T-helper 9 cell (primary cell): ENCODE measurements around the gene NACC2.

Experiments
- DNase-seq: peaks from one replicate; pipeline ENCODE4 v3.0.0-alpha.2; 2020

The NACC2 gene

GRCh38 chr9:136092741-136093140 lies 2.3 kb downstream of the NACC2 start:
- DNase-seq = no peak

GRCh38 chr9:136092353-136092650 lies 2.8 kb downstream of the NACC2 start:
- DNase-seq = no peak

DNA sequence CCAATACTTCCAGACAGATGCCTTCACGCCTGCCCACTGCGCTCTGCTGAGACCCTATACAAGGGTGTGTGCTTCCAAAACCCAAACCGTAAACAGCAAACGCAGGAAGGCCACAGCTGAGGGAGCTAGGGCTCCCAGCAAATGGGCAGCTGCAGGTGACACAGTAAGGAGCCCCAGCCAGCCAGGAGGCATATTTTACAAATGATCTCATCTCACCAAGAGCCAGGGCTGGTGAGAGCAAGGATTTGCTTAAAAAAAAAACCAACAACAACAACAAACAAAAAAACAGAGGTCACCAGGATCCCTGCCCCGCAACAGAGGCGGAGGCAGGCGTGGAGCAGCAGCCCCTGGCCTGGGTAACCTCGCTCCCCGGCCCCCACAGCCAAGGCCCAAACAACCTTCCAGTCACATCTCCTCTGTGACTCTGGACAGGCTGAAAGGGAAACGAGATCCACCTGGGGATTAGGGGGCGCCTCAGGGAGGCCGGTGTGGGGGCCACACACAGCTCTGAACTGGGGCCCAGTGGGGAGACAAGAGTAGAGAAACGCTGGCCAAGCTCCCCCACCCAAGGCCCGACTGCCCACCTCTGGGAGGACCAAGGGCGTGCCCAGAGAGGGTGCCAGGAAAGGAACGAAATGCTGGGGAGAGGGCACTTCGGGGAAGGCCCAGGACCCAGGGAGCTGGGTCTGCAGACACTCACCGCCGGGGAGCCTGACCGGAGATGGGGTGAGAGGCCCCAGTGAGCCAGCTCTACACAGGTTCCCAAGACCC lies 3.3 kb downstream of the NACC2 start:
- no peak for DNase-seq

DNA sequence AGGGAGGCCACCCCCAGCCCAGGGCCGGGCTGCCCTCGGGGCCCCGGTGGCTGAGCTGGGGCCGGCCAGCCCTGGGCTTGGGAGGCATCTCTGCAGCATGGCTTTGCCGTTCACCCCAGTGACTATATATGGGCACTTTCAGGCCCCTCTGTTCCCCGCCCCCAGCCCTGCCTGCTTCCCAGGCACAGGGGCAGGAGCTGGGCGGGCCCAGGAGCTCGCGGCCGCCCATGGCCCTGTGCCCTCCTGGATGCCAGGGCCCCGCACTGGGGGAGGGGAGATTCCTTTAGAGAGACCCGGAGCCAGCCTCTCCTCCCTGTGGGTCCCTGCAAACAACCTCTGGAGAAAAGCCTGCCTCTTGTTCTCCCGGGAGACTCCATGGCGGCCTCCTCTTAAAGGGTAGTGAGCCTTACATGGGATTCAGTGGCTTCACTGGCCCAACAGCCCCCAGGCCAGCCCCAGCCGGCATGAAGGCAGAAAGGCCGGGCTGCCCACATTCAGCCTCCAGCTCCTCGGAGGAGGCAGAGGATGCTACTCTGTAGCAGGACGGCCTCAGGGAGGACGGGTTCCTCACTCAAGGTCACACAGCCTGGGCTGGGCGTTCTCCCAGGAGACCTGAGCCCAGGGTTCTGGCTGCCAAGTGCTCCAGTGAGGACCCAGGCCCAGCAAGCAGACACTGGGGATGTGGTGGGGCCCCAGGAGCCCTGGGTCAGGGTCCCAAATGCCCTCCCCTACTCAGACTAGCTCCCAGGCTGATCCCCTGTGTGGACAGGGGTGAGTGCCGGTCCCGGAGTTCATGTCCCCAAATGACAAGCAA lies 4.1 kb downstream of the NACC2 start:
- DNase-seq = no peak

GRCh38 chr9:136090056-136090735 lies 4.9 kb downstream of the NACC2 start:
- no peak for DNase-seq

DNA sequence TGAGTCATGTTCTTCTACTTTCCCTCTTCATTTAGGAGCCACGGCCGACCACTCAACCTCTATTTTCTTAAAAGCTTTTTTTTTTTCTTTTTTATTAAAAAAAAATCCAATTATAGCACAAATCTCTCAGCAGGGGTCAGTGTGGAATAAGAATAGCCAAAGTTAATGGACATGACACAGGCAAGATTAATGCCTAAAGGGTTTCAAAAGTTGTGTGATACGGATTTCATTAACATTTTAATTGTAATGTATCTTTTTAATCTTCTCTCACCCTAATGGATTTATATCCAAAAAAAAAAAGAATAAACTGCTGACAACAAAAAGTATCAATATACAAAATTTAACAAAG lies 5.4 kb downstream of the NACC2 start:
- DNase-seq = no peak

DNA sequence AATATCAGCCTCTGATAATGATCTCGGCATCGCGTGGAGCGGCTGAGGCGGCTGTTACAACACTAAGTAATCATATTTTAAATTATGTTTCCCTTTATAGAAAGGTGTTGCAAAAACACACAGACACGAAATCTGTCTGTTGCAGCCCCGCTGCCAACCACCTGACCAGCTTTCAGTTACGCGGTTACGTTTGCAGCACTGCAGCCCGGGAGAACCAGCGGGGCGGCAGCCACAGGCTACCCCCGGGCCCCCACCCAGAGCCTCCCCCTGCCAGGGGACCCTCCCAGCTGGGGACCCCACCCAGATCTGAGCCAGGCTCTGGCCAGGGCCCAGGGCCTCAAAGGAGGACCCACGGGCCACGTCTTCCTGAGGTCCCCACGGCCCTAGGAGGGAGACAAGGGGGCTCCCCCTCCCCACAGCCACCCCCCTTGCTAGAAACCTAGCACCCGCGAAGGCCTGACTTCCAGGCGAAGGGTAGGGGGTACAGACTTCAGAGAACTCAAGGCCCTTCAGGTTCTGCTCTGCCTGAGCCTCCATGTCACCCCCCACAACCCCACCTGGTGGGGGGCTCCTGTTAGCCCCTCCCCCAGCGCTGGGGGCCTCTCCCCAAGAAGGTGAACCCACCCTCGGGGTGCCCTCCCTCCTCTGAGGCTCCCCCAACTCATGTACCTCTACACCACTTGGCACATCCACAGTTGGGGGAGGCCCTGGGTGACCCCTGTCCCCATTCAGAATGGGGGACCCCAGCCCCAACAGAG lies 6.0 kb downstream of the NACC2 start:
- DNase-seq = no peak

GRCh38 chr9:136088481-136088938 lies 6.6 kb downstream of the NACC2 start:
- no peak for DNase-seq

GRCh38 chr9:136087741-136088480 lies 7.2 kb downstream of the NACC2 start:
- no peak for DNase-seq

DNA sequence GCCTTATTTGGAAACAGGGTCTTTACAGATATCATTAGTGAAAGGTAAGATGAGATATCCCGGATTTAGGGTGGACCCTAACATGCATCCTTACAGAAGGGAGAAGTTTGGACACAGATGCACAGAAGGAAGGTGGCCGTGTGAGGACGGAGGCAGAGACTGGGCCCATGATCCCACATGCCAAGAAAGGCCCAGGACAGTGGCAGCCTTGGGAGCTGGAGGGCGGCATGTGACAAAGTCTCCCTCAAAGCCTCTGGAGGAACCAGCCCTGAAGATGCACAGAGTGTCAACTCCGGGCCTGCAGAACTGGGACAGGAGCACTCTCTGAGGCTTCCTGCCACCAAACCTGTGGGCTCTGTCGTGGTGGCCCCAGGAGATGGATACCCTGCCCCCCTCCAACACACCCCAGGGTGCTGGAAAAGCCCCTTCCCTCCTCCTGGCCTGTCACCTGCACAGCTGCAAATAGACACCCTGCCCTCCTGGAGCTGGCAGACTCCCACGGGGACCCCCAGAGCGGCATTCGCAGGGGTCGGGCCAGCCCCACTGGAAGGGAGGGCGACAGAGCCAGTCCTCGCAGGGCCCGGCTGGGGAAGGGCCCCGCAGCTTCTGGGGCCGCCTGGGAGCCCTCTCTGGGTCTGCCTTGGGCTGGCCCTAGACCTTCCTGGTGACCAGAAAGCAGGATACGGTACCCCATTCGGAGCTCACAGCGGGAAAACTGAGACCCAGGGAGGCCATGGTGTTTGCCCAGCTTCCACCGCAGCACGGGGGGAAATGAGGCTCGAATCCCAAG lies 7.9 kb downstream of the NACC2 start:
- no peak for DNase-seq

DNA sequence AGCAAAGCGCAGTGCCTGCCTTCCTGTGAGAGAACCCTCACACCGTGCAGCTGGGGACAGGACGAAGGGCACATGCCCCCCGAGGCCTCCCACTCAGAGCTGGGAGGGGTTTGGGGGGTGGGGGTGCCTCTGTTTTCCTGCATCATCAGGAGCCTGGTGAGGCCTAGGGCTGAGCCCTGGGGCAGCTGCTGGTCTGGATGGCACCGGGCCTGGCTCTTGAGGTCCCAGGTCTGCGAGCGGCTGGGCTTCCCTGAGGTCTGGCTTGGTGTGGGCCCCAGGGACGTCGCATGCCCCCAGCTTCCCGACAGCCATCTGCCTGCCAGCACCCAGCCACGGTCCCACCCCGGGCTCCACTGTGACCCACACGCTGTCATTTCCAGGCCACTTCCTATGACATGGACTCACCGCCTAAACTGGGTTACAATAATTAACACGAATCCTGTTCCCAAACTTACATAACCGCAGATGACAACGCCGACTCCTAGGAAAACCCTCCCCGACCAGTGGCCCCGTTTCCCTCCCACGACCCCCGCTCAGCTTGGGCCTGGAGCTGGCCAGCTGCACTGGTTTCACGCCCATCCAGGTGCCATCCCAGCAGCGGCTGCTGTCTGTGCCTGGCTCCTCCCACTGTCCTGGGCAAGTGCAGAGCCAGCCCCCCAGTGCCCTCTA lies 8.7 kb downstream of the NACC2 start:
- no peak for DNase-seq

GRCh38 chr9:136085815-136086212 lies 9.3 kb downstream of the NACC2 start:
- no peak for DNase-seq

- no peak for DNase-seq
Measured at GRCh38 chr9:136084063-136084944, 10.8 kb downstream of the NACC2 start.

DNA sequence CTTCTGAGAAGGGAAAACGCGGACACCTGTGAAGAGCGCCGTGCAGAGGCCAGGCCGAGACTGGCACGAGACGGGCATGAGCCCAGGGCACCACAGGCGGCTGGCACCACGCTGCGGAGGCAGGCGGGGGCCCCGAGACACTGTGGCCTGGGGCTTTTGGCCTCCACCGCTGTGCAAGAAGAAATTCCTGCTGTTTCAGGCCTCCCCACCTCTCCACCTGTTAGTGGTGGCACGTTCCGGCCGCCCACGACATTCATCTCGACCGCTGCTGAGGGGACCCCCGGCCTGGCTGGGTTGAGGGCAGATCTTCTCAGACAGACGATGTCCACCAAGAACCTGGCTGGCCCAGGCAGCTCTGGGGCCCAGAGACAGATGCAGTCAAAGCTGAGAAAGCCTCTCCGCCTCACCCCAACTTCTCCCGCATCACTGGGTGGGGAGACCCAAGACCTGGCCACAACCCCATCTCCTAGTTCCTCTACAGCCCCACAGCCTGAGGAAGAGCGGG lies 11.5 kb downstream of the NACC2 start:
- no peak for DNase-seq

GRCh38 chr9:136082496-136083361 lies 12.4 kb downstream of the NACC2 start:
- DNase-seq = no peak

- DNase-seq = no peak
Measured at GRCh38 chr9:136081826-136082495, 13.1 kb downstream of the NACC2 start.

DNA sequence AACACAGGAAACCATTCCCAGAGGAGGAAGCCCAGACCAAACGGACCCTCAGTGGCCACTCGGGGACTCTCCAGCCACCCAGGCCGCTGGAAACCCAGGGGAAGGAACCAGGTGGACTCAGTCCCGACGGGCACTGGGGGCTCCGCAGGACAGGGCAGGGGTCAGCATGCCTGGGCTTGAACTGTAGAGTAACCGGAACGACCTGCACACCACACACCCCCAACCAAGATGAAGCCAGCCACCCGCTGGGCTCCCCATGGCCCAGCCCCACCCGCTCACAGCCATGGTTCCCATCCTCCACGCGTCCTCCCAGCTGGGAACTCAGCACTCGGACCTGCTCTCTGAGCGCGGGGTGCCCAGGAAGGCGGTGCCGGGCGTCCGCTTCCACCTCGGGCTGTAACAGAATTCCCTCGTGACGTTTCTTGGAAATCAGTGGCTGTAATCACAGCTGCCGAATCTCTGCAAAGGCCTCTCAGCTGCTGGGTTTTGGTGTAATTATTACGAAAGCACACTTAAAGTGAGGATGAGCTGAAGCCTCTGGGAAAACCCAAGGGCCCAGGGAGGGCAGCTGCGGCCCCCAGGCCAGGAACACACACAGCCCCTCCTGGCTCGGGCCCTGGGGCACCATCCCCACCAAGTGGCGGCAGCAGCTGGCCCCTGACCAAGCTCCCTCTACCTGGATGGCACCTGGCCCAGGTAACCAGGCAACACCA lies 13.8 kb downstream of the NACC2 start:
- no peak for DNase-seq
